Measurements from ENCODE around the gene ENPP3. TPM values are rescaled to one million over a fixed set of nuclear protein-coding genes. Genes with fewer than 3 reads are reported as not detected.
"Not testable (repeated sequence)": the region's sequence is repeated elsewhere in the genome, so short reads cannot be mapped to it uniquely, and the experiment has no call there.

ENPP3 gene
- total RNA-seq, 4 donors from 2014 or later: 0.66 to 5.3 (median 1.3) TPM

DNA sequence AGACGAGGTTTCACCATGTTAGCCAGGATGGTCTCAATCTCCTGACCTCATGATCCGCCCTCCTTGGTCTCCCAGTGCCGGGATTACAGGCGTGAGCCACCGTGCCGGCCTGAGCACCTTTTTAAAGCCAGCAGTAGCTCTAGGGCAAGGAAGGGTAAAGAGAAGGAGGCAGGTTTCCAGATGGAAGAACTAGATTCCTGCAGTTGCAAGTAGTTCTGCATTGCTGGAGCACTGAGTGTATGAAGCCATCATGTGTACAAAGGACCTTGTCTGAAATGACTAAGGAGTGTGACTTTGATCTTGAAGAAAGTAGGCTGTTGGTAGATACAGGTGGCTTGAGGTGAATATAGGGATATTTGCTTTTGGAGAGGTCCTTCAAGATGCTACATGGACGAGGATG is 59.9 kb downstream of the ENPP3 start:
- Histone ChIP-seq H3K9me3 (no peaks in the 10 kb centered on the region), H3K4me3 (no peak overlapping the region), H3K4me1 (no peaks in the 10 kb centered on the region), H3K36me3 (no peaks in the 10 kb centered on the region), H3K27ac (no peak overlapping the region), H3K27me3 (no peaks in the 10 kb centered on the region)
- no peak for DNase-seq (ENCODE audit: low spot score in 2 of 2)
- 96 to 97% methylated on average over 7 of the region's 7 CpGs for WGBS, 2 donors
- TF ChIP-seq, protein P1, sequence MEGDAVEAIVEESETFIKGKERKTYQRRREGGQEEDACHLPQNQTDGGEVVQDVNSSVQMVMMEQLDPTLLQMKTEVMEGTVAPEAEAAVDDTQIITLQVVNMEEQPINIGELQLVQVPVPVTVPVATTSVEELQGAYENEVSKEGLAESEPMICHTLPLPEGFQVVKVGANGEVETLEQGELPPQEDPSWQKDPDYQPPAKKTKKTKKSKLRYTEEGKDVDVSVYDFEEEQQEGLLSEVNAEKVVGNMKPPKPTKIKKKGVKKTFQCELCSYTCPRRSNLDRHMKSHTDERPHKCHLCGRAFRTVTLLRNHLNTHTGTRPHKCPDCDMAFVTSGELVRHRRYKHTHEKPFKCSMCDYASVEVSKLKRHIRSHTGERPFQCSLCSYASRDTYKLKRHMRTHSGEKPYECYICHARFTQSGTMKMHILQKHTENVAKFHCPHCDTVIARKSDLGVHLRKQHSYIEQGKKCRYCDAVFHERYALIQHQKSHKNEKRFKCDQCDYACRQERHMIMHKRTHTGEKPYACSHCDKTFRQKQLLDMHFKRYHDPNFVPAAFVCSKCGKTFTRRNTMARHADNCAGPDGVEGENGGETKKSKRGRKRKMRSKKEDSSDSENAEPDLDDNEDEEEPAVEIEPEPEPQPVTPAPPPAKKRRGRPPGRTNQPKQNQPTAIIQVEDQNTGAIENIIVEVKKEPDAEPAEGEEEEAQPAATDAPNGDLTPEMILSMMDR (IDR thresholded peaks at IDR 0.05): no peak
- TF ChIP-seq POLR2A (IDR thresholded peaks at IDR 0.05) (no peak), EP300 (IDR thresholded peaks at IDR 0.05) (no peak)

- WGBS, 2 donors: no CpG with 5 or more reads among the region's 14 CpGs
- not testable (repeated sequence) for DNase-seq (ENCODE audit: low spot score in 2 of 2); H3K9me3 ChIP-seq; H3K27ac ChIP-seq; H3K4me3 ChIP-seq; H3K36me3 ChIP-seq; H3K4me1 ChIP-seq; H3K27me3 ChIP-seq
Measured at GRCh38 chr6:131700851-131701250, 63.7 kb downstream of the ENPP3 start.

GRCh38 chr6:131703905-131704304 is 66.8 kb downstream of the ENPP3 start:
- not testable (repeated sequence) for H3K36me3 ChIP-seq; H3K27me3 ChIP-seq; H3K4me3 ChIP-seq; H3K4me1 ChIP-seq; H3K9me3 ChIP-seq; H3K27ac ChIP-seq; DNase-seq (ENCODE audit: low spot score in 2 of 2)
- no CpG with 5 or more reads among the region's 2 CpGs for WGBS, 2 donors

- not testable (repeated sequence) for H3K4me3 ChIP-seq; H3K4me1 ChIP-seq; DNase-seq (ENCODE audit: low spot score in 2 of 2); H3K27ac ChIP-seq; H3K27me3 ChIP-seq; H3K9me3 ChIP-seq; H3K36me3 ChIP-seq
- 95 to 98% methylated on average over 7 to 12 of the region's 18 CpGs for WGBS, 2 donors
Measured at GRCh38 chr6:131710917-131711316, 73.8 kb downstream of the ENPP3 start, which contains the start of gene CTAGE9. CTAGE9 (minus strand) TSS chr6:131711017; CDS start chr6:131711017, 0 bp downstream.

DNA sequence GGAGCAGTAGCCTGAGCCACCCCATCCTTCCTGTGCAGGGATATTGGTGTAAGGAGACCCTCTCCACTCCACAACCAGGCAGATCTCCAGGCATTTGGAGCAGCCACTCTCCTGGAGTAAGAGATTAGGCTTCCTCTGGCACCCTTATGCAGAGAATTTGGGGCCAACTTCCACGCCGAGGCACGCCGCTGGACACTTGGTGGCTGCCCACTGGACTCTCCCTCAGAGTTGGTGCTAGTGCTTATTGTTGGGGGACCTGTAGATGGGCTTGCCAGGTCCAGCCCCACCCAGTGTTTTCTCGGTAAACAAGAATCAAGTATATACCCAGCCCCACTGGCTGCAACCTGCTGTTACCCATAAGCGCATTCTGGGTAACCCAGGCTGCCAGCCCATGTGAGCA is 78.5 kb downstream of the ENPP3 start:
- H3K27ac ChIP-seq; H3K27me3 ChIP-seq; H3K9me3 ChIP-seq; H3K4me3 ChIP-seq; H3K4me1 ChIP-seq; DNase-seq (ENCODE audit: low spot score in 2 of 2); H3K36me3 ChIP-seq: not testable (repeated sequence)
- WGBS, 2 donors: 82 to 100% methylated on average over 1 to 6 of the region's 6 CpGs

GRCh38 chr6:131717836-131718542 is 80.9 kb downstream of the ENPP3 start:
- Histone ChIP-seq H3K4me3 (no peak overlapping the region), H3K4me1 (no peaks in the 10 kb centered on the region), H3K27ac (no peak overlapping the region), H3K9me3 (no peaks in the 10 kb centered on the region), H3K27me3 (no peaks in the 10 kb centered on the region), H3K36me3 (no peaks in the 10 kb centered on the region)
- DNase-seq (ENCODE audit: low spot score in 2 of 2): no peak
- 71 to 76% methylated on average over 3 of the region's 3 CpGs for WGBS, 2 donors
- no peak for TF ChIP-seq EP300 (IDR thresholded peaks at IDR 0.05)
- TF ChIP-seq, protein P1 (IDR thresholded peaks at IDR 0.05): no peak
- TF ChIP-seq POLR2A (IDR thresholded peaks at IDR 0.05): no peak

DNA sequence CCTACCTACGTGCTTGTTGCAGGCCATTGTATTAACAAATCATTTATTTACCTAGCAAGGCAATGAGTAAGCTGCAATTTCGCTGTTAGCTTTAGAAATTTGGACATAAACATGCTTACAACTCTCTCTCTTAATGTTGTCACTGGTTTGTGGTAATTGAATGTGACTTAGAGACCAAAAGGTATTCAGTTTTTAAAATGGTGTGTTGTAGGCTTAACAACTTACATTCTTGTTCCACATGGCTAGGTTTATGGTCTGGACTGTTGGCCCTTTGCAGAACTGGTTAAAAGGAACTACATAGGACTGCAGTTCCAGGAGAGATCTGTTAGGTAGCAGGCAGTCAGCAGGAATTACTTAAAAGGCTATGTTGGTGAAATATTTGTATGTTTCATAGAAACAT is 84.1 kb downstream of the ENPP3 start:
- 80 to 90% methylated on average over 2 of the region's 2 CpGs for WGBS, 2 donors
- no peak for DNase-seq (ENCODE audit: low spot score in 2 of 2)
- Histone ChIP-seq H3K27me3 (no peaks in the 10 kb centered on the region), H3K4me3 (no peak overlapping the region), H3K27ac (no peak overlapping the region), H3K9me3 (peaks cover 0 to under 1% (median 0%) of the 10 kb centered on the region in 4 donors), H3K4me1 (no peaks in the 10 kb centered on the region), H3K36me3 (no peaks in the 10 kb centered on the region)
- no peak for TF ChIP-seq POLR2A (IDR thresholded peaks at IDR 0.05)
- TF ChIP-seq EP300 (IDR thresholded peaks at IDR 0.05): no peak
- TF ChIP-seq, protein P1 (IDR thresholded peaks at IDR 0.05): no peak
